SU-DHL-6 (cell line): Measurements from ENCODE around the gene IQCE.

ENCODE experiments used
- EZH2phosphoT487 ChIP-seq: fragments of 200-600 bp; sonication (generic), shearing (Covaris generic); conservative IDR thresholded peaks from 2 replicates; pipeline ENCODE4 v1.6.1; 2018; ENCODE audit warnings: mild to moderate bottlenecking, antibody characterized with exemption, low read length, moderate library complexity, mixed read lengths
- TF ChIP-seq, protein P1 (sequence below): fragments of 200-600 bp; sonication (generic); IDR thresholded peaks from one replicate; pipeline ENCODE4 v1.5.1; 2017; ENCODE audit warnings: antibody characterized with exemption, mild to moderate bottlenecking, low read length, moderate library complexity; ENCODE audit not compliant: insufficient read depth, poor library complexity, severe bottlenecking

- TF ChIP-seq, protein P1, sequence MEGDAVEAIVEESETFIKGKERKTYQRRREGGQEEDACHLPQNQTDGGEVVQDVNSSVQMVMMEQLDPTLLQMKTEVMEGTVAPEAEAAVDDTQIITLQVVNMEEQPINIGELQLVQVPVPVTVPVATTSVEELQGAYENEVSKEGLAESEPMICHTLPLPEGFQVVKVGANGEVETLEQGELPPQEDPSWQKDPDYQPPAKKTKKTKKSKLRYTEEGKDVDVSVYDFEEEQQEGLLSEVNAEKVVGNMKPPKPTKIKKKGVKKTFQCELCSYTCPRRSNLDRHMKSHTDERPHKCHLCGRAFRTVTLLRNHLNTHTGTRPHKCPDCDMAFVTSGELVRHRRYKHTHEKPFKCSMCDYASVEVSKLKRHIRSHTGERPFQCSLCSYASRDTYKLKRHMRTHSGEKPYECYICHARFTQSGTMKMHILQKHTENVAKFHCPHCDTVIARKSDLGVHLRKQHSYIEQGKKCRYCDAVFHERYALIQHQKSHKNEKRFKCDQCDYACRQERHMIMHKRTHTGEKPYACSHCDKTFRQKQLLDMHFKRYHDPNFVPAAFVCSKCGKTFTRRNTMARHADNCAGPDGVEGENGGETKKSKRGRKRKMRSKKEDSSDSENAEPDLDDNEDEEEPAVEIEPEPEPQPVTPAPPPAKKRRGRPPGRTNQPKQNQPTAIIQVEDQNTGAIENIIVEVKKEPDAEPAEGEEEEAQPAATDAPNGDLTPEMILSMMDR = no peak
- TF ChIP-seq EZH2phosphoT487 = no peak
Observed at GRCh38 chr7:2633538-2634266, 74.9 kb downstream of the IQCE start.
